Inflammatory macrophage treated with lipopolysaccharide for 4 hours (primary cell): ENCODE results near the gene OR4K1.
"Not testable (repeated sequence)": the region's sequence is repeated elsewhere in the genome, so short reads cannot be mapped to it uniquely, and the experiment has no call there.

Experiments used
- DNase-seq: peaks from one replicate; pipeline ENCODE4 v3.0.0-alpha.2; 2020

Gene OR4K1, protein sequence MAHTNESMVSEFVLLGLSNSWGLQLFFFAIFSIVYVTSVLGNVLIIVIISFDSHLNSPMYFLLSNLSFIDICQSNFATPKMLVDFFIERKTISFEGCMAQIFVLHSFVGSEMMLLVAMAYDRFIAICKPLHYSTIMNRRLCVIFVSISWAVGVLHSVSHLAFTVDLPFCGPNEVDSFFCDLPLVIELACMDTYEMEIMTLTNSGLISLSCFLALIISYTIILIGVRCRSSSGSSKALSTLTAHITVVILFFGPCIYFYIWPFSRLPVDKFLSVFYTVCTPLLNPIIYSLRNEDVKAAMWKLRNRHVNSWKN

DNA sequence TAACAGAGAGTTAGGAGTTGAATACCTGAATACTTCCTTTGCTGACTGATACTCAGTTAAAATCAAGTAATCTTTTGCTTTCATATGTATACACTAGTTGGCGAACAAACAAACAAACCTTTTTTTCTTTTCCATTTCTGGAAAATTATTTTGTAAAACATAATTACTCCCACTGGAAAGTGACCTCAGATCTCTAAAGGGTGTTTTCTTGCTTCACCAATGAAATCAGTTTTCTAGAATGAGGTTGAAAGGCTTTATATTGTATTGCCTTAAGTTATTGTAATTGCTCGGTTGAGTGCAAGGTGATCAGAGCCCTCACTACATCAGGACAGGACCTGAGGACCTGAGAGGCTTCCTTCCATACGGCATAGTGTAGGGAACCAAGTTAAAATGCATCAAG is at the start of gene OR4K1:
Gene OR4K1, plus strand, starts transcription at position 301 of the 400 bp plus-strand sequence. CDS start 4,750 bp downstream, outside the sequence.
- DNase-seq, result no peak

GRCh38 chr14:19895282-19895681 is 35.4 kb upstream of the OR4K1 start:
- DNase-seq, result no peak

GRCh38 chr14:19900999-19901398 is 29.7 kb upstream of the OR4K1 start:
- no peak for DNase-seq

- DNase-seq, result no peak
Observed at GRCh38 chr14:19902409-19902808, 28.3 kb upstream of the OR4K1 start.

GRCh38 chr14:19906665-19907064 is 24.1 kb upstream of the OR4K1 start:
- no peak for DNase-seq

DNA sequence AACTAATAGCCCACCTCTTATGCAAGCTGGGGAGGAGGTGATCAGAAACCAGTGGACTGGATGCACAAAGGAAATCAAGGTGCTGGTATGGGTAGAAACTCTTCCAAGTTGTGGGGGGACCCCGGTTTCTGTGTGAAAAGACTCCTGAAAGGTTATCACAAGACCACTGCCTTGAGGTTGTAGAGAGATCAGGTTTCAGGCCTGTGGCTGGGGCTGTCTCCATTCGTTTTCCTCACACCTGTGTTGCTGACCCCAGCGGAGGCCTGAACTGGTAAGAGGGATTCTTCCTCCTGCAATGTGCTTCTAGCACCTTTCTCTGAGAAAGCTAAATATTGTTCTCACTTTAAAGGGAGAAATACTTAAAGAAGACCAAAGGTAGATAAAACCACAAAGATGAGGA is 19.6 kb upstream of the OR4K1 start:
- no peak for DNase-seq

DNA sequence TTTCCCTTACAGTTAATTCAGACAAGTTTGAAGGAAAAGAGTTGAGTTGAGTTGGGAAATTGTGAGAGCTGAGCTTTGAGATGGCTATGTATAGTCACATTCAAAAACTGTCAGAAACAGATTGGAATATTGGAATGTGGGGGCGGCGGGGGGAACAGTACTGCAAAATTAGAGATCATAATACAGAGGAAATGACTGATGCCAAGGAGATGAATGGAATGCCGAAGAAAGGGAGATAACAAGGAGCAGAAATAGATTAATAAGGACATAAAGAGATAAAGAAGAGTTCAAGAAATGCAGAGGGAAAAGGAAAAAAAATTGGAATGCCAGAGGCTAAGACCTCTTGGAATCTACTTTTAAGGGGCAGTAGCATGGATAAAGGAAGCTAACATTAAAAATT is 13.5 kb upstream of the OR4K1 start:
- no peak for DNase-seq

DNA sequence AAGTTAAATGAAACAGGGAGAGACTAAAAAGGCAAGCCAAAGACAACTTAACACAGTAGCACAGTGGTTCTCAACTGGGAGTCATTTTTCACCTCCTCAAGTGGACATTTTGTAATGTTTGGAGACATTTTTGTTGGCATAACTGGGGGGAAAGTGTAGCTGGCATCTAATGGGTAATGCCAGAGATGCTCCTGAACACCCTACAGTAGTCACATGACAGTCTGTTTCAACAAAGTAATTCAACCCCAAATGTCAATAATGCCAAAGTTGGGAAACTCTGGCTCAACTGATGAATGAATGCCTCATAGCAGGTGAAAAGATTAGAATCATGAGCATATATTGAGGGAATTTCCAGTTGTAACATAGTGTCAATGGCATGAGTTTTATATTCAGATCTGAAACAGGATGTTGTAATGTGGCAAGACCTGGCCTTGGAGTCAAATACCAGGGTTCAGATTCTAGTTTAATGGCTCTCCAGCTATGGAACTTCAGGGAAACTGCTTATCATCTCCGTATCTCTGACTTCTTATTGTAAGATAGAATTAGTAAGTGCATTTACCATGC is 12.7 kb upstream of the OR4K1 start:
- no peak for DNase-seq

GRCh38 chr14:19918553-19919264 is 12.0 kb upstream of the OR4K1 start:
- no peak for DNase-seq

GRCh38 chr14:19920021-19920657 is 10.6 kb upstream of the OR4K1 start, which contains the start of gene OR4K5:
OR4K5 (plus strand) TSS chr14:19920607; CDS start chr14:19920607, 0 bp downstream.
- no peak for DNase-seq

GRCh38 chr14:19941668-19942067 is 11.0 kb downstream of the OR4K1 start:
- no peak for DNase-seq

DNA sequence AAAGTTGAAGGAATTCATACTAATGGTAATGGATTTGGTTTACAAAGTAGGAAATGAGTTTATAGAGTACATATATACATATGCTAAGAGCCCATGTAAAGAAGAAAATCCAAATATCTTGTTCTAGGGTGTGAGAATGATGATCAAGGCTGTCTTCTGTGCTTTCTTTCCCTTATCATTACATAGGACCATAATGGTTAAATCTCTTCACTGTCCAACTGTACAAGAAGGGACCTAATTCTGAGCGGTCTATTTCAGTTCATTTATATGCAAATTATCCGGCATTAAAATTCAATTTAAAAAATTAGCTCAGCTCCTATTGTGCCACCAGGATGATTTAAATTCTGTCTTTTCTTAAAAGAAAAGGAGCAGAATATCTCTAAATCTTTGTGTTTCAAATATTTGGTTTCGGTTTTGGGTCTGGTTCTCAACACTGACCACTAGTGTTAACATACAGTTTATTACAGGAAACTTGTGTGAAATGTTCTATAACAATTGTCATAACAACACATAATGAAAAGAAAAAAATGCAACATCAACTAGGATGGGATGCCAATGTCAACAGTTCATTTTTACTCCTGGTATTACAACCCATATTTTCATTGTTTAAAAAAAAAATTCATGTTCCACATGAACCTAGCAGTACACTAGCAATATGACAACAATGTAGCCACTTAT is 16.8 kb downstream of the OR4K1 start:
- DNase-seq, result no peak

DNA sequence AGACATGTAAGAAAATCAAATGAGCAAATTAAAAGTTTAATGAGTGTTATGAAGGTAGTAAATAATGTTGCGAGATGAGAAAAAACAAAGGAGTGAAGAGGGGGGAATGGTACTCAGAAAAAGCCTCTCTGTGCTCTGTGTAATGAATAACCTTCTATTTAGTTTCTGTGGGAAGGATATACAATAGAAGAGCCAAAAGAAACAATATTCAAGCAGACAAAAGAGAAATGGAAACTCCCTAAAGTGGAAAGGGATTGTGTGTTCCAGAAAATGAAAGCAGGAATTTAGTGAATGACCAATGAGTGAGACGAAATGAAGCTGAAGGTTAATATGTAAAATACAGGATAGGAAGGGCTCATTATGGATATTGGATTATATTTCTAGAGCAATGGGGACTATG is 18.5 kb downstream of the OR4K1 start:
- DNase-seq, result no peak

- not testable (repeated sequence) for DNase-seq
Observed at GRCh38 chr14:19969735-19970134, 39.0 kb downstream of the OR4K1 start.

- DNase-seq, result no peak
Observed at GRCh38 chr14:19974844-19975243, 44.1 kb downstream of the OR4K1 start.

GRCh38 chr14:19975291-19975690 is 44.6 kb downstream of the OR4K1 start, which contains the start of gene OR4K15:
OR4K15 (plus strand) TSS chr14:19975591; CDS start chr14:19975591, 0 bp downstream.
- no peak for DNase-seq
